GM19025 (cell line): ENCODE data around the gene SDS.

Experiments
- ATAC-seq: cut with Tn5 transposase; IDR thresholded peaks from one replicate; pipeline ENCODE4 v1.9.1; 2021; ENCODE audit warnings: mild to moderate bottlenecking, low read depth, moderate library complexity; ENCODE audit not compliant: unreplicated experiment

The SDS gene

DNA sequence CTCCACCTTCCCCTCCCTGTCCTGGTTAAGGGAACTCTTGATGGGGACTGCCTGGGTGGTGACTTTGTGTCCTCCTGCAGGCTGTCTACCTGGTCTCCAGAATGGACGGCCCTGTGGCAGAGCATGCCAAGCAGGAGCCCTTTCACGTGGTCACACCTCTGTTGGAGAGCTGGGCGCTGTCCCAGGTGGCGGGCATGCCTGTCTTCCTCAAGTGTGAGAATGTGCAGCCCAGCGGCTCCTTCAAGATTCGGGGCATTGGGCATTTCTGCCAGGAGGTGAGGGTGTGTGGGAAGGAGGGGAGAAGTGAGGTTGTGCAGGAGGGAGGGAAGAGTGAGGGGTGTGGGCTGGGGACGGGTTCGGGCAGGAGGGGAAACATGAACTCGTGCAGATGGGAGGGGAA, 24.2 kb upstream of the SDS start:
- no peak for ATAC-seq

DNA sequence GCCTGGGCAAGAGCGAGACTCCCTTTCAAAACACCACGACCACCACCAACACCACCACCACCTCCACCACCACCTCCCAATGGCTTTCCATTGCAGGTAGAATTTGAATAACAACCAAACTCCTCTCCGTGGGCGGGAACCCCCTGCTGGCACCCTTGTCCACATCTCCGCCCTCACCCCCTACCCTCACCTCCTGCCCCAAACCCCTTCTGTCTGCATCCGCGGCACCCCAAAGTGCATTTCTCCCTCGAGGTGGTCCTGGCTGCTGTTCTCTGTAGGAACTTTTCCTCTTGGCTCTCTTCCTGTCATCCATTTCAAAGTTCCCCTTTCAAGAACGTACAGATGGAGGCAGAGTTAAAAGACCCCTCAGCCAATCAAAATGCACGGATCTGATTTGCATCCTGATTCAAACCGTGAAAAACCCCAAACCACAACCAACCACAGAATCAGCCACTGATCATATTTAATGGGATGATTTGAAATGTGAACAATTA, 22.3 kb upstream of the SDS start:
- ATAC-seq, result no peak

DNA sequence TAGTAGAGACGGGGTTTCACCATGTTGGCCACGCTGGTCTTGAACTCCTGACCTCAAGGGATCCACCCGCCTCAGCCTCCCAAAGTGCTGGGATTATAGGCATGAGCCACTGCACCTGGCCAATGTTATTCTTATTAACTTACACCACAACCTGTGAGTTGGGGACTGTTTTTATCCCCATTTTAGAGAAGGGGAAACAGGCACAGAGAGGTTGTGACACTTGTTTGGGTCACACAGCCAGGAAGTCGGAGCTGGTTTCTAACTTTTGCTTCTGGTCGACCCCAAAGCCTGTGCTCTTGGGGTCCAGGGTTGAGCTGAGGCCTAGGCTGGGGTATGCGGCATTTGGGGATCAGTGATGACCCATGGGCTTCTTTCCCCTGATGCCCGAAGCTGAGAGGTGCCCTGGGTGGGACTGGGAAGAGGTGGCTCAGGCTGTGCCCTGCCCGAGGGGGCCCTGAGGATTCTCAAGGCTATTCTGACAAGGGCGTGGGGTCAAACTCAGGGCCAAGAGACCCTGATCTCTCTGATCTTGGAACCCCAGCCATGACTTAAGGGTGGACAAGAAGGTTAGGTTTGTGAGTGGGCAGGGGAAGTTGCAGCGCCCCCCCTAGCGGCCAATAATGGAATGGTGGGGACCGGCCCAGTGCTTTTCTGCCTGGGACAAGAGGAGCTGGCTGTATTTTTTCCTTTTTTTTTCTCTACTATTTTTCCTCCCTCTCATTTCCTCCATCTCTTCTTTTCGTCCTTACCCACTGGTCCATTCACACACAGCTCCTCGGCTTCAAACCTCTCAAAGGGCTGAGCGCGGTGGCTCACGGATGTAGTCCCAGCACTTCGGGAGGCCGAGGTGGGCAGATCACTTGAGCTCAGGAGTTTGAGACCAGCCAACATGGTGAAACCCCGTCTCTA, 21.5 kb upstream of the SDS start:
- ATAC-seq, result no peak

DNA sequence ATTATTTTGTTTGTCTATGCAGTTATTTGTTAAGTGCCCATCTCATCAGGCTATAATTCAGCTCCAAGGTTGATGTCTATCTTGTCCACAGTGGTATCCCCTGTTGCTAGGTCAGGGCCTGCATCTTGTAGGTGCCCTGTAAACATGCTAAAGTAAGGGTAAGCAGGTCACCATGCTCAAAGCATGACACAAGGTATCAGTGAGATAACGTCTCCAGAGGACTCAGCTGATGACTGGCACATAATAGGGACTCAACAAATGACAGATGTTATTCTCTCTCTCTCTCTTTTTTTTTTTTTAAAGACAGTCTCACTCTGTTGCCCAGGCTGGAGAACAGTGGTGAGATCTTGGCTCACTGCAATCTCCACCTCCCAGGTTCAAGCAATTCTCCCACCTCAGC, 20.8 kb upstream of the SDS start:
- ATAC-seq, result no peak

DNA sequence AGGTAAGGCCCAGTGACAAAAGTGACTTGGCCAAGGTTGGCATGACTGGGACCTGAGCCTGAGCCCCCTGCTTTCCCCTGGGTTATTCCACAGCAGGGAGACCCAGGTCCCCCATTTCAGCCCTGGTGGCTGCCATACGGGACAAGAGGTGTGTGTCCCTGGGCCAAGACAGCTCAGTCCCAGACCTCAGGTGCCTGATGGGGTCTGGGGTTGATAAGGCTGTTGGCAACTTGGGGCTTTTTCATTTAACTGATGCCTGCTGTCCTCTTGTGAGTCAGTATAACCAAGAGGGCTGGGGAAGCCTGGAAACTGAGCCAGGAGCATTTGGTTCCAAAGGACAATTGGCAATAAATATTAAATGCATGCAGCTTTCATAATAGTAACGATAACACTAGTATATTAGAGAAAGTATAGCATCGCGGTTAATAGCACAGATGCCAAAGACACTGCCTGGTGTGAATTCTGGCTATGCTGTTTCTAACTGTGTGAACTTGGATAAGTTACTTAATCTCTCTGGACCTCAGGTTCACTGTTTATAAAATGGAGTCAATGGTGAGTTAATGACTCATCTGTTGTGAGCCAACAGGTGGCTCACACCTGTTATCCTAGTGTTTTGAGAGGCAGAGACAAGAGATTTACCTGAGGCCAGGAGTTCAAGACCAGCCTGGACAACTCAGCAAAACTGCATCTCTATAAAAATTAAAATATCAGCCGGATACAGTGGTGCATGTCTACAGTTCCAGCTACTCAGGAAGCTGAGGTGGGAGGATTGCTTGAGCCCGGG, 19.4 kb upstream of the SDS start:
- no peak for ATAC-seq

DNA sequence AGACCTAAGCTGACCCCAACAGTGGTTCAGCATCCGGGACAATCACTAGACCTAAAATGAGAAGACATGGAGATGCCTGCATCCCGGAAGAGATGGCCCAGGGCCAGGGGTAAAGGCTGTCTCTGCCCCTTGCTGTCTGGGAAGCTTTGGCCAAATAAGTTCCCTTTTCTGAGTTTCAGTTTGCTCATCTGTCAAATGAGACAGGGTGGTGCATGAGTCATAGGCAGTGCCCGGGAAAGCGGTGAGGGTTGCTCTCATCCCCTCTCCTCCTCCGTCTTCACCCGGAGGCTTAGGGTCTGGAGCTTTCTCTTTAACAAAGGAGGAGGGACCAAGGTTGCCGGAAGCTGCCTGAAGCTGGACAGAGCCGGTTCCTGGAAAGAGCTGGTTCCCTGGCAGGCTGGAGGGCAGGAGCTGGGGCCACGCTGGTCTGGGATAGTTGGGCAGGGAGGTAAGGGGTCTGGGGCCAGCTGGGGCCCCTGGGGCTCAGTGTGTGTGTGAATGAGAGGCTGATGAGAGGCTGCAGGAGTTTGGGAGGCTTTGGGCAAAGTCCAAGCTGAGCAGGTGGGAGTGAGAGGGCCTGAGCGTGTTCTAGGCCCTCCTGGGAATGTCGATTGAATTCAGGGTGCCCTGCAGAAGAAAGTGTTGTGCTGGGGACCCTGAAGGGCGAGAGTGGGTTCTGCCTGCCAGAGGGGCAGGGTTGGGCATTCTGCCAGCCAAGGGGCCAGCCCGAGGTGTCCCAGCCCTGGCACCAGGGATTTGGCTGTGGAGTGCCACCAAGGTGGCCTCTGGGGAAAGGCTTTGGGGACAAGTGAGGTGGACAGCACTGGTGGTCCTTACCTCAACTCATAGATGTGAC, 18.6 kb upstream of the SDS start, which contains the start of gene SDSL:
Gene SDSL, plus strand, starts transcription at position 351 of the 856 bp plus-strand sequence. CDS start 5,603 bp downstream, outside the sequence.
- peak; percentile 76 for ATAC-seq

DNA sequence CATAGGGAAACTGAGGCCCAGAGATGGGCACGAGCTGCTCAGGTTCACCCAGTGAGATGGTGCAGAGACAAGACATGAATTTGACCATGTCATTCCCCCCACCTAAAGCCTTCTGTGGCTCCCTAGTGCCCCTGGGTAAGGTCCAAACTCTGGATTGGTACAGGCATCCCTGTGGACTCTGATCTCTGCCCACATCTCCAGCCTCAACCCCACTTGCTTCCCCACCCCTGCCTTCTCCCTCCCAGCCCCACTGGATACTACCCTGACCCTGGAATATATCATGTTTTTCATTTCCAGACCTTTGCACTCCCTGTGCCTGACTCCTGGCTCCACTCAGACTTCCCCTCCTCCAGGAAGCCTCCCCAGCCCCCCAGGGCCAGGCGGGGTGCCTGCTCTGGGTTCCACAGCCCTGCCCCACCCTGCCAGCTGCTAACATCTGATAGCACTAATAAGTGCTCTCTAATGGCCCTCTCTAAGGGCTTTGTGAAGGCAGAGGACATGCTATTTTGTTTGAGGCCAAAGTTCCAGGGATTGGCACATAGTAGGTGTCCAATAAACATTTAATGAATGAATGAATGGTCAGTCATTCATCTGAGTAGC, 17.4 kb upstream of the SDS start:
- no peak for ATAC-seq

DNA sequence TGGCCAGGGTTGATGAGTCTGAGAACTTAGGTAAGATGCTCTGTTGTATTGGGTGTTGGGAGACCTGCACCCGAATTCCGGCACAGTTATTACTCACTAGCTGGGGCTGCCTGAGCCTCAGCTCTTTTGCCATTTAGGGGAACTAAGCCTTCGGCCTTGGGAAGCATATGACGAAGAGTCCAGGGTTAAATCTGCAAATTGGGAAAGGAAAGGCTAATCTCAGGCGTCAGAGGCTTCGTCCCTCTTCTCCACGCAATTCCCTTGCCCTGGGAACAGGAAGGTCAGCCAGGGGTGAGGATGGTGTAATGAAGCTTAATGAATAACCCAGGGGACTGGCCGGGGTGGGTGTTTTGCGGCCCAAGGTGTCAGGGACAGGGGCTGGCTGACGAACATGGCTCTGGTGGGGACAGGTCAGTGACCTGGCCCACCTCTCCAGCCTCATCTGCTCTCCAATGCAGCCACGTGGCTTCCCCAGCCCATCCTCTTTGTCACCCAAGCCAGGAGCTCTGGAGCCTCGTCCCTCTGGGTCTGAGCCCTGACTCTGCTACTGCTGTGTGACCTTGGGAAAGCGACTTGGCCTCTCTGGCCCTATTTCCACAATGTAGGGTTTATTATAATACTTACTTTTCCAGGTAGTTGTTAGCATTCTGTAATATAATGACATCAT, 14.7 kb upstream of the SDS start:
- no peak for ATAC-seq

DNA sequence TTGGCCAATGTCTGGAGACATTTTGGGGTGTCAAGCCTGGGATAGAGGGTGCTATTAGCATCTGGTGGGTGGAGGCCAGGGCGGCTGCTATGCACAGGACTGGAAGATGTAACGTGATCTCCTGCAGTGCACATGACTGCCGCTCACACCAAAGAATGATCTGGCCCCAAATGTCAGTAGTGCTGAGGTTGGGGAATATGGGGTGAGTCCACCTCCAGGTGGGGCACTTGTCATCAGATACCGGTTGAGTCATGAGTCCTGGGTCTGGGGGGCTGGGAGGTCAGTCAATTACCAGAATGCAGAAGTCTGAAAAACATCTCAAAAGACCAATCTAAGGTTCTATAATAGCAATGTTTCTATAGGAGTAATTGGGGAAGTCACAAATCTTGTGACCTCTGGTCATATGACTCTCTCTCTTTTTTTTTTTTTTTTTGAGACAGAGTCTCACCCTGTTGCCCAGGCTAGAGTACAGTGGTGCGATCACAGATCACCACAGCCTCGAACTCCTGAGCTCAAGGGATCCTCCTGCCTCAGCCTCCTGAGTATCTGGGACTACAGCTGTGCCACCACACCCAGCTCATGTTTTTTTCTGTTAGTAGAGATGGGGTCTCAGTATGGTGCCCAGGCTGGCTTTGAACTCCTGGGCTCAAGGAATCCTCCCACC, 12.5 kb upstream of the SDS start:
- no peak for ATAC-seq

DNA sequence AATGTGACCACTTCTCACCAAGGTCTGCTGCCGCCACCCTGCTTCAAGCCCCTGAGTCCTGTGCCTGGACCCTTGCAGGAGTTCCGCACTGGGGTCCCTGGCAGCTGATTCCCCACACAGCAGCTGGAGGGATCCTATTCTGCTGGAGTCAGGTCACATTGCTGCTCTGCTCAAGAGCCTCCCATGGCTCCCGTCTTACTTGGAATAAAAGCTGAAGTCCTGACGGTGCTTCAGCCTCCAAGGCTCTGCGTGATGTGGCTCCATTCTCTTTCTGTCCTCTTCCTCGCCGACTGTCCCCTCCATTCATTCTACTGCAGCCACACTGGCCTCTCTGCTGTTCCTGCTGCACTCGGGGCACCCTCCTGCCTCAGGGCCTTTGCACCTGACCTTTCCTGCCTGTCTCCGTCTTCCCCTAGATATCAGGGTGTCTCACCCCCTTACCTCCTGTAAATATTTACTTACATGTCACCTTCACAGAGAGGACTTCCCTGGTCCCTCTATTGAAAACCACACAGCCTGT, 10.9 kb upstream of the SDS start:
- ATAC-seq, result no peak

DNA sequence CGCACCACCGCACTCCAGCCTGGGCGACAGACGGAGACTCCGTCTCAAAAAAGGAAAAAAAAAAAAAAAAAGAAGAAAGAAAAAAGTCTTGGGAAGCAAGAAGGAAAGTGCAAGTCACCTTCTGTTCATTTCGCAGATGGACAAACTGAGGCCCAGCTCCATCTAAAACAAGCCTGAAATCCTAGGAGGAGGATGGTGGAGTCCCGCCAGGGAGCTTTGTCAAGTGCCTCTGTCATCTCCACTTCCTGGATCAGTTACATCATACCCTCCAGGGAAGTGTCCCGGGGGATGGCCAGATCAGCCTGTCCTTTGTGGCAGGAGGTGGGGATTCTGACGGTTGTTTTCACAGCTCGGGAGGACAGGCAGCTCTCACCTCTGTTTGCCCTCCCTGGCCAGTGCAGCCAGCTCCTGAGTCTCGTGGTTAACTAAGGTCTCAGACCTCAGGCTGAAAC, 9.8 kb upstream of the SDS start:
- ATAC-seq, result no peak

DNA sequence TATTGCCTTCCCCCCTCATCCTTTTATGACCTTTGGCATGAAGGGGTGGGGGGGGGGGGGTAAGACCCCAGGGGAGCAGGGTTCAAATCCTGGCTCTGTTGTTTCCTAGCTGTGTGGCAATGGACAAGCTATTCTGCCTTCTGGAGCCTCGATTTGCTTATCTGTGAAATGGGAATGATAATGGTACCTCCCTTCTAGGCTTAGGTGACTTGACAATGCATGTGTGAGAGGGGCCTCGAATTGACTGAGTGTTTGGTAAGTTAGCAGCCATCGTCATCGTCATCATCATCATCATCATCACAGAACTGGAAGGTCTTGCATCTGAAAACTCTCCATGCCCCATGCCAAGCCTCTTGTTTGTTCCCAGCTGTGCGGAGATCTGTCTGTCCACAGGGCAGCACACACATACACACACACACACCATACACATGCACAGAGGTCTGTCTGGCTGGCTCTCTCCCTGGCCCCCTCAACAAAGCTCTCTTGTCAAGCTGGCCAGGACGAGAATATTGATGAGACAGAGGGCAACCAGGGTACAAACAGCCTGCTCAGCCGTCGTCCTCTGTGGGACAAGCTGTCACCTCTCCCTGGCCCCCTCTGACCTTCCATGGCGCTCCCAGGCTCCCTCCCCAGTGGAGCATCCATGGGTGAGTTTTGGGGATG, 5.9 kb upstream of the SDS start:
- no peak for ATAC-seq

DNA sequence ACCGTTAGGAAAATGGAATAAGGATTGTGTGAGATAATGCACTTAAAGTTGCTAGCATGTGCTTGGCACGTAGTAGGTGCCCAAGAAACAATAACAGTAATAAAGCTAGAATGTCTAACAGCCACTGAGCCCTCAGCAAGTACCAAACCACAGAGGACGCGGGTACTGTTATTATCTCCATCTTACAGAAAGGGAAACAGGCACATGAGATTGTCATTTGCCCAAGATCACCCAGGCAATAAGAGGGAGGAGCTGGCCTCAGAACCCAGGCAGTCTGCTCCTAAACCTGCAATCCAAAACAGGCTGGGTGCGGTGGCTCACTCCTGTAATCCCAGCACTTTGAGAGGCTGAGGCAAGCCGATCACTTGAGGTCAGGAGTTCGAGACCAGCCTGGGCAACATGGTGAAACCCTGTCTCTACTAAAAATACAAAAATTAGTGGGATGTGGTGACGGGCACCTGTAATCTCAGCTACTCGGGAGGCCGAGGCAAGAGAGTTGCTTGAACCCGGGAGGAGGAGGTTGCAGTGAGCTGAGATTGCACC, 5.1 kb upstream of the SDS start:
- no peak for ATAC-seq

DNA sequence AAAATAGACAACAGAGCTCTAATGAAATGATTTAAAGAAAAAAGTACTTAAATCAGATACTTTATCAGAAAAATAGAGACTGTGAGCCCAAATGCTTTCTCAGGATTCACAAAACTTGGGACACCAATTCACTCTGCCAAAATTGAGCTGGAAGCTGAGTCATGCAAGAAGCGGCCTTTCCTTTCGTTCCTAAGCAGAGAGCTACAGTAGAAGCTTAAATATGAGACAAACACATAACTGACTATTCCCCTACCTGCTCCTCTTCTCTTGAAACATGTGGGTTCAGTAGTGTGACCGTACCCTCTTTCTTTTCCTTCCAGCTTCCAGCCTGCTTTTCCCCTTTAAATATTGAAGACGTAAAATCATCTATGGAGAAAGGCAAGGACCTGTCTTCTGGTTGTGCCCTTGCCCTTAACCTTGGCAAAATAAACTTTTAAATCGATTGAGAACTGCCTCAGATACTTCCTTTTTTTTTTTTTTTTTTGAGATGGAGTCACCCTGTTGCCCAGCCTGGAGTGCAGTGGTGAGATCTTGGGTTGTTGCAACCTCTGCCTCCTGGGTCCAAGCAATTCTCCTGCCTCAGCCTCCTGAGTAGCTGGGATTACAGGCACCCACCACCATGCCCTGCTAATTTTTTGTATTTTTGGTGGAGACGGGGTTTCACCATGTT, 4.4 kb upstream of the SDS start:
- no peak for ATAC-seq

DNA sequence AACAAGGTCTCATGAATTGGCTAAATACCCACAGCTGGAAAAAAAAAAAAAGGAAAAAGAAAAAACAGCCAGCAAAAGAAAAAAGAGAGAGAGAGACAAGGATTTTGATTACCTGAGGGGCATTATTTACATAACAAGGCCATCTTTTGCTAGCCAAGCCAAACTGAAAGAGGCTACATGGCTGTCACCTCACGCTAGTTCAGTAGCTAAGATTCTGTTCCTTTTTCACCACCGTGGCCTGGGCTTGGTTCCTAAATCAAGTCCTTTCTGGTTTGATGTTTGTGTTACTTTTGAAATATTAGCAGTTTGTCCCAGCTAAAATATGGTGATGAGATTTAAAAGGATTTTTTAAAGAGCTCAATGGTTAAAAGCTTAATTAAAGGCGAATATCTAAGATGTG, 2.0 kb upstream of the SDS start:
- no peak for ATAC-seq

DNA sequence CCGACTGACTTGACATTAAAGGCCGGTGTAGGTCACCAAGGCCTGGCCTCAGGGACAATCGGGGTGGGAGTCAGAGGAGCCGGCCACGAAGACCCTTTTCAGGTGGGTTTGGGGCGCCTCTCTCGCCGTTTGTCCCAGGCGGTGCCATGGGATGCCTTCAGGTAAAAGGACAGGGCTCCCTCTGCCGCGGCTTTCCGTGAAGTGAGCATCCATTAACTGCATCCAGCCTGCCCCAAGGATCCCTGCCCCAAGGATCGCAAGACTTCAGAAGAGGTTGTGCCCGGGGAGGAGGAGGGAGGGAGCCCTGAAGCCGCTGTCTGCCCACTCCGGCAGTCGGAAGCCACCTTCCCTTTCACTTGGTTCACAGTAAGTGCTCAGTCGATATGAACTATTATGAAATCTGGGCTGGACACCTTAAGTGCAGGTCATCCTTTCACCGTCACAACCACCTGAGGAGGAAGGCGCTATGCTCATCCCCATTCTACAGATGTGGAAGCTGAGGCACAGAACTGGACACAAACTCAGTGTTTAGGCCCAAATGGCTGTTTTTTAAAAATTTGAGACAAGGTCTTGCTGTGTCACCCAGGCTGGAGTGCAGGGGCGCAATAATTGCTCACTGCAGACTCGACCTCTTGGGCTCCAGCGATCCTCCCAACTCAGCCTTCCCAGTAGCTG, 964 bp downstream of the SDS start:
- no peak for ATAC-seq
